ENCODE data around the gene MYO15B.
A peak's percentile ranks its signal among the peaks of the same experiment; 100 is the strongest.

MYO15B gene

DNA sequence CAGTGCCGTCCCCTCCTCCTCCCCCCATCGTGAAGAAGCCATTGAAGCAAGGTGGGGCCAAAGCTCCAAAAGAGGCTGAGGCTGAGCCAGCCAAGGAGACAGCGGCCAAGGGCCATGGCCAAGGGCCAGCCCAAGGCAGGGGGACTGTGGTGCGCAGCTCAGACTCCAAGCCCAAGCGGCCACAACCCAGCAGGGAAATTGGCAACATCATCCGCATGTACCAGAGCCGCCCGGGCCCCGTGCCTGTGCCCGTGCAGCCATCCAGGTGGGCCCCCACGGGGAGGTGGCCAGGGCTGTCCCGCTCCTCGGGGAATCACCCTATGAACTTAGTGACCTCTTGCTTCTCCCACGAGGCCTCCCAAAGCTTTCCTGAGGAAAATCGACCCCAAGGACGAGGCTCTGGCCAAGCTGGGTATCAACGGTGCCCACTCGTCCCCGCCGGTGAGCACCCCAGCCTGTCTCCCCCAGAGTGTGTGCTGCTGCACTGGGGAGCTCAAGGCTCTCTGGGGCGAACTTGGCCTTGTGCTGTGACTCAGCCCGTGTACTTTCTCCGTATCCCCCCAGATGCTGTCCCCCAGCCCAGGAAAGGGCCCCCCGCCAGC, 29.0 kb downstream of the MYO15B start:
- H3K4me3 ChIP-seq (ENCODE audit: control insufficient read depth, low read depth, low read length), result no peak overlapping the region
- TF ChIP-seq, protein P1, sequence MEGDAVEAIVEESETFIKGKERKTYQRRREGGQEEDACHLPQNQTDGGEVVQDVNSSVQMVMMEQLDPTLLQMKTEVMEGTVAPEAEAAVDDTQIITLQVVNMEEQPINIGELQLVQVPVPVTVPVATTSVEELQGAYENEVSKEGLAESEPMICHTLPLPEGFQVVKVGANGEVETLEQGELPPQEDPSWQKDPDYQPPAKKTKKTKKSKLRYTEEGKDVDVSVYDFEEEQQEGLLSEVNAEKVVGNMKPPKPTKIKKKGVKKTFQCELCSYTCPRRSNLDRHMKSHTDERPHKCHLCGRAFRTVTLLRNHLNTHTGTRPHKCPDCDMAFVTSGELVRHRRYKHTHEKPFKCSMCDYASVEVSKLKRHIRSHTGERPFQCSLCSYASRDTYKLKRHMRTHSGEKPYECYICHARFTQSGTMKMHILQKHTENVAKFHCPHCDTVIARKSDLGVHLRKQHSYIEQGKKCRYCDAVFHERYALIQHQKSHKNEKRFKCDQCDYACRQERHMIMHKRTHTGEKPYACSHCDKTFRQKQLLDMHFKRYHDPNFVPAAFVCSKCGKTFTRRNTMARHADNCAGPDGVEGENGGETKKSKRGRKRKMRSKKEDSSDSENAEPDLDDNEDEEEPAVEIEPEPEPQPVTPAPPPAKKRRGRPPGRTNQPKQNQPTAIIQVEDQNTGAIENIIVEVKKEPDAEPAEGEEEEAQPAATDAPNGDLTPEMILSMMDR (conservative IDR thresholded peaks at IDR 0.05; ENCODE audit: control insufficient read depth, insufficient read depth, low read depth, low read length), result no peak
- no peak for DNase-seq (ENCODE audit: low read depth)

- H3K4me3 ChIP-seq (ENCODE audit: control insufficient read depth, low read depth, low read length), result no peak overlapping the region
- TF ChIP-seq, protein P1 (conservative IDR thresholded peaks at IDR 0.05; ENCODE audit: control insufficient read depth, insufficient read depth, low read depth, low read length), result no peak
- DNase-seq (ENCODE audit: low read depth), result no peak
Measured at GRCh38 chr17:75617218-75617617, 29.6 kb downstream of the MYO15B start.

DNA sequence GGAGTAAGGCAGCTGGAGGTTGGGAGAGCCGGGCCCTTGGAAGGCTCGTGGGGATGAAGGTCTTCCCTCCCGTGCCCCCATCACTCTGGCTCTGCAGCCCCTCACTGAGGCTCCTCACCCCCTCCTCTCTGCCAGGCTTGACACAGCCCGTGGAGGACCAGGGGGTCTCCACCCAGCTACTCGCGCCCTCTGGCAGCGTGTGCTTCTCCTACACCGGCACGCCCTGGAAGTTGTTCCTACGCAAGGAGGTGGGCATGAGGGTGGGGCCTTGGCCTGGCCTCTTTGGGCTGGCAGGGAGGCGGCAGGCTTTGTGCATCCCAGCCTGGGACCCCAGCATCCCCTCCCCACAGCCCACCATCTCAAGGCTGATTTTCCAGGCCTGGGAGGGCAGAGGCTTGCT, 30.1 kb downstream of the MYO15B start:
- no peak overlapping the region for H3K4me3 ChIP-seq (ENCODE audit: control insufficient read depth, low read depth, low read length)
- DNase-seq (ENCODE audit: low read depth), result no peak
- TF ChIP-seq, protein P1 (conservative IDR thresholded peaks at IDR 0.05; ENCODE audit: control insufficient read depth, insufficient read depth, low read depth, low read length), result no peak

DNA sequence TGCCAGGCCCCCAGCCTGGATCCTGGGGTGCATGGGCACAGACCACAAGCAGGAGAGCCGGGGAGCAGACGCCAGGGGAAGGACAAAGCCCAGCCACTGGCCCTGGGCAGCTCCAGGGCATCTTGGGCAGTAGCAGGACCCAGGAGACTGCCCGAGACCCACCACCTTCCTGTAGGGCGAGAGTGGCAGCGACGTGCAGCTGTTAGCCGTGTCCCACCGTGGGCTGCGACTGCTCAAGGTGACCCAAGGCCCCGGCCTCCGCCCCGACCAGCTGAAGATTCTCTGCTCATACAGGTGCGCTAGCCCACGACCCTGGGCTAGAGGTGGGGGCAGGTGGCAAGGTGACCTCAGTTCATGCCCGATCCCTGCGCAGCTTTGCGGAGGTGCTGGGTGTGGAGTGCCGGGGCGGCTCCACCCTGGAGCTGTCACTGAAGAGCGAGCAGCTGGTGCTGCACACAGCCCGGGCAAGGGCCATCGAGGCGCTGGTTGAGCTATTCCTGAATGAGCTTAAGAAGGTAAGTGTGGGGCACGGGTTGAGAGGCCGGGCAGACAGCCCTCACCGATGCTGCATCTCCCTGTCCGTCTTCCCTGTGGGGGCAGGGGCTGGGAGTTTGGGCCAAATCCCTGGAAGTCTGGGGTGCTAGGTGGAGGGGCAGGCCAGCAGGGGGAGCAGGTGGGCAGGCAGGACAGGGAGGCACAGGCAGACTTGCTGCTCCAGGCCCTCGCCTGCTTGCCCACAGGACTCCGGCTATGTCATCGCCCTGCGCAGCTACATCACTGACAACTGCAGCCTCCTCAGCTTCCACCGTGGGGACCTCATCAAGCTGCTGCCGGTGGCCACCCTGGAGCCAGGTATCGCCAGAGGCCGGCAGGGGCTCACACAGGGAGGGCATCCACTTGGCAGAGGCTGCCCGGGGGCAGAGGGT, 32.2 kb downstream of the MYO15B start:
- peak; percentile 22 for DNase-seq (ENCODE audit: low read depth)
- no peak overlapping the region for H3K4me3 ChIP-seq (ENCODE audit: control insufficient read depth, low read depth, low read length)
- TF ChIP-seq, protein P1 (conservative IDR thresholded peaks at IDR 0.05; ENCODE audit: control insufficient read depth, insufficient read depth, low read depth, low read length), result peak; percentile 46

GRCh38 chr17:75621489-75621888, 33.9 kb downstream of the MYO15B start:
- DNase-seq (ENCODE audit: low read depth), result no peak

DNA sequence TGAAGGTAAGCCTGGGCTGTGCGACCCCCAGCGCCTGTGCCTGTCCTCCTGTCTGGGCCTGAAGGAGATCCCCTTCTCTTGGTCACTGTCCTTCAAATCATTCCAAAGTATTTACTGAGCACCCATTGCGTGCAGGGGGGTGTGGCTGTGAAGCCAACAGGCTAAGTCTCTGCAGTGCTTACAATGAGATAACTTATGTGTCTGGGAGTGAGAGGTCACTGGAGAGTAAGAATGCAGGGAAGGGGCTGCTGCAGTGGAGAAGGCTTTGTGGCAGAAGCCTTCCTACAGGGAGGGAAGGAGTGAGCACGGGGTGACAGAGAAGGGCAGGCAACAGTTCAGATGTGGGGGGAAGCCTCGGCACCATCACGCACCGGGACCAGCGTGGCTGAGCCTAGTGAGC, 34.5 kb downstream of the MYO15B start:
- no peak for DNase-seq (ENCODE audit: low read depth)
- TF ChIP-seq, protein P1 (conservative IDR thresholded peaks at IDR 0.05; ENCODE audit: control insufficient read depth, insufficient read depth, low read depth, low read length), result no peak
- H3K4me3 ChIP-seq (ENCODE audit: control insufficient read depth, low read depth, low read length), result no peak overlapping the region

More at GRCh38 chr17:75621489-75621888, 33.9 kb downstream of the MYO15B start:
- TF ChIP-seq, protein P1 (conservative IDR thresholded peaks at IDR 0.05; ENCODE audit: control insufficient read depth, insufficient read depth, low read depth, low read length), result no peak
- no peak overlapping the region for H3K4me3 ChIP-seq (ENCODE audit: control insufficient read depth, low read depth, low read length)

All from fibroblast of mammary gland (primary cell).